ENCODE measurements around the gene LHPP. TPM values are rescaled to one million over a fixed set of nuclear protein-coding genes. Genes with fewer than 3 reads are reported as not detected.

The LHPP gene
- total RNA-seq, 1 donor from 2014 or later = 22.9 TPM

DNA sequence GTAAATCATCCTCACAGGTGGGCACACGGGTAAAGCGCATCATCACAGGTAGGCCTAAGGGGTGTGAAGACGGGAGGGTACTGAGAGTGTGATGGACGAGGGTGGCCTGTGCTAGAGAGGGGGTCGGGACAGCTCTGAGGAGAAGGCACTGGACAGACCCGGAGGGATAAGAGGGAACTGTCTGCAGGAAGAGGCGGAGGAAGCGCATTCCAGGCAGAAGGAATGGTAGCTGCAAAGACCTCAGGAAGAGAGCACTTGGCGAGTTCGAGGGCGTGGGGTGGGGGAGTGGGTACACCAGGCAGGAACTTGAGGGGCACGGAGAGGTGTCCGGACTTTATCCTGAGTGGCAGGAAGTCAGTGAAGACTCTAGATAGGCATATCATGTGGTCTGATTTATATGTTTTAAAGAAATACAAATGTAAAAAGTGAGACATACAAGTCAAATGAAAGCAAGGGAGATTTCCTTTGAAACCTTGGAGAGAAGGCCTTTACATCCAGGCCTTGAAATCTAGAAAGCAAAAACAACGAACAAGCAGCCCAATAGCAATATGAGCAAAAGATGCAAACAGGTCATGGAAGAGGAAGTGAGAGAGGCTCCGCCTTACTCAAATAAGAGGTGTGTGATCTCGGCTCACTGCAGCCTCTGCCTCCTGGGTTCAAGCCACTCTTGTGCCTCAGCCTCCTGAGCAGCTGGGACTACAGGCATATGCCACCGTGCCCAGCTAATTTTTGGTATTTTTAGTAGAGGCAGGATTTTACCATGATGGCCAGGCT lies 3.6 kb downstream of the LHPP start:
- DNase-seq = no peak
- TF ChIP-seq, protein P1, sequence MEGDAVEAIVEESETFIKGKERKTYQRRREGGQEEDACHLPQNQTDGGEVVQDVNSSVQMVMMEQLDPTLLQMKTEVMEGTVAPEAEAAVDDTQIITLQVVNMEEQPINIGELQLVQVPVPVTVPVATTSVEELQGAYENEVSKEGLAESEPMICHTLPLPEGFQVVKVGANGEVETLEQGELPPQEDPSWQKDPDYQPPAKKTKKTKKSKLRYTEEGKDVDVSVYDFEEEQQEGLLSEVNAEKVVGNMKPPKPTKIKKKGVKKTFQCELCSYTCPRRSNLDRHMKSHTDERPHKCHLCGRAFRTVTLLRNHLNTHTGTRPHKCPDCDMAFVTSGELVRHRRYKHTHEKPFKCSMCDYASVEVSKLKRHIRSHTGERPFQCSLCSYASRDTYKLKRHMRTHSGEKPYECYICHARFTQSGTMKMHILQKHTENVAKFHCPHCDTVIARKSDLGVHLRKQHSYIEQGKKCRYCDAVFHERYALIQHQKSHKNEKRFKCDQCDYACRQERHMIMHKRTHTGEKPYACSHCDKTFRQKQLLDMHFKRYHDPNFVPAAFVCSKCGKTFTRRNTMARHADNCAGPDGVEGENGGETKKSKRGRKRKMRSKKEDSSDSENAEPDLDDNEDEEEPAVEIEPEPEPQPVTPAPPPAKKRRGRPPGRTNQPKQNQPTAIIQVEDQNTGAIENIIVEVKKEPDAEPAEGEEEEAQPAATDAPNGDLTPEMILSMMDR (IDR thresholded peaks at IDR 0.05) = no peak
- Mint-ChIP-seq H3K4me3 (peak overlapping the region; percentile 53), H3K4me1 (peaks cover 37% of the 10 kb centered on the region), H3K27ac (peak overlapping the region; percentile 88), H3K9me3 (no peaks in the 10 kb centered on the region), H3K27me3 (no peaks in the 10 kb centered on the region), H3K36me3 (ENCODE audit: low read depth) (peaks cover 6% of the 10 kb centered on the region)
- peak; percentile 38 for ATAC-seq (ENCODE audit: low read depth)
- CTCF ChIA-PET = no interaction called here
- intact Hi-C loops (cut with micrococcal nuclease) = loop anchor here (1.0 to 10.0 kb wide), 2 partner anchors 280 to 1260 kb away; no protein-coding TSS in a partner anchor
- POLR2A ChIA-PET = no interaction called here

DNA sequence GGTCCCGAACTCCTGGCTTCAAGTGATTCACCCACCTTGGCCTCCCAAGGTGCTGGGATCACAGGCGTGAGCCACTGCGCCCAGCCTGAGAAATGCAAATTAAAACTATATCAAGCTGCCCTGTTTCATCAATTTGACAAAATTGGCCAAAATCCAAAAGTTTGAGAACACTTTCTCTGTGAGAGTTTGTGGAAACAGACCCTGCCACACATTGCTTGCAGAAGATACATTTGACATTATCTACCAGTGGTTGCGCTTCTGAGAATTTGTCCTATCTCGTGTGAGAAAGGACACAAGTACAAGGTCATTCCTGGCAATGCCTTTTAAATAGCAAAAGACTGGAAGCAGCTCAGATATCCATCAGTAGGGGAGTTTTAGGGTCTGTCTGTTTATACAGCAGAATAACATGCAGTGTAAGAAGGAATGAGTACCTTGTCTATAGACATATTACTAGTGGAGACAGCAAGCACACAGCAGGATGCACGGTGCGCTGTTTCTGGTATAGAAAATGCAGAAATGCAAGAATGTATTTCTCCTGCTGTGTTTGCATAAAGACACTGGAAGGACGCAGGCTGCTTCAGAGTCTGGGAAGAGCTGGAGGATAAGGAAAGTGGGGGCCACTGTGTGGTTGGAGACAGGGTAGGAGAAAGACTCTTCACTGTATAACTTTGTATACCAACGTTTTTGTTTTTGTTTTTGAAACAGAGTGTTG lies 4.3 kb downstream of the LHPP start:
- no peak for ATAC-seq (ENCODE audit: low read depth)
- H3K27me3 Mint-ChIP-seq = no peaks in the 10 kb centered on the region
- TF ChIP-seq, protein P1 (IDR thresholded peaks at IDR 0.05) = no peak
- H3K9me3 Mint-ChIP-seq = no peaks in the 10 kb centered on the region
- H3K4me3 Mint-ChIP-seq = peak overlapping the region; percentile 53
- ChIA-PET POLR2A (no interaction called here), CTCF (no interaction called here)
- peaks cover 8% of the 10 kb centered on the region for H3K36me3 Mint-ChIP-seq (ENCODE audit: low read depth)
- H3K4me1 Mint-ChIP-seq = peaks cover 37% of the 10 kb centered on the region
- intact Hi-C loops (cut with micrococcal nuclease) = loop anchor here (1.0 to 10.0 kb wide), 2 partner anchors 279 to 1259 kb away; no protein-coding TSS in a partner anchor
- no peak for DNase-seq
- peak overlapping the region; percentile 88 for H3K27ac Mint-ChIP-seq

DNA sequence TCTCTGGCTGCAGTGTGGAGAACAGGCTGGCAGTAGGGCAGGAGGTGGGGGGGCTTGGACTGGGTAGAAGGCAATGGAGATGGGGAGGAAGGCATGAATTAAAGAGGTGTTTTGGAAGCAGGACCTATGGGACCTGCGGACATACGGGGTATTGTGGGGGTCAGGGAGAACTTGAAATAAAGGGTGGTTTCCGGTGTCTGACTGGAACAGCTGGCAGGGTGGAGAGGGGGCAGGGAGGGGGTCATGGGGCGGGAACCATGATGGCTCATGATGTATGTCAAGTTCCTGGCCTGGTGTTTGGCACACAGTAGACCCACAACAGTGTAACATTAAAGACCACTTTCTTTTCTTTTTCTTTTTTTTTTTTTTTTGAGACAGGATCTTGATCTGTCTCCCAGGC lies 5.5 kb downstream of the LHPP start:
- Mint-ChIP-seq H3K4me3 (no peak overlapping the region), H3K9me3 (no peaks in the 10 kb centered on the region), H3K27me3 (no peaks in the 10 kb centered on the region), H3K27ac (no peak overlapping the region), H3K4me1 (peaks cover 33% of the 10 kb centered on the region), H3K36me3 (ENCODE audit: low read depth) (peaks cover 10% of the 10 kb centered on the region)
- intact Hi-C loops (cut with micrococcal nuclease) = loop anchor here (10.0 kb wide), 1 partner anchor 1258 kb away; no protein-coding TSS in a partner anchor
- no peak for DNase-seq
- TF ChIP-seq, protein P1 (IDR thresholded peaks at IDR 0.05) = no peak
- ChIA-PET CTCF (no interaction called here), POLR2A (no interaction called here)
- no peak for ATAC-seq (ENCODE audit: low read depth)

DNA sequence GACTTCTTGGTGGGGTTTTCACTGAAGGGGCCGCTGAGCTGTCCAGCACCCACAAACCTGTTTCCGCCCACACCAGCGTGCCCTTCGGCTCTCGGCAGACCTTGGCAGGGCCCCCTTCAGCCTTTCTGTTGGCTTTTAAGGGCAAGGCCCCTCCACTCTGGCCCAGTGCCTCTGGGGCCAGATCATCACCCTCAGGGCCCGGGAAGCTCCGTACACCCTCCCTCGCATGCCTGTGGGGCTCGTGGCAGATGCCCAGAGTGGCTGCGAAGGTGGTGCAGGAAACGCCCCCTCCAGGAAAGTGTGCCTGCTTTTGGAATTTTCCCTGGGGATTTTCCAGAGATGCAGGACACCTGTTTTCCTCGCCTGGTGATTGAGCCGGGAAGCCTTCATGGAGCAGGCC lies 7.0 kb downstream of the LHPP start:
- ChIA-PET POLR2A (no interaction called here), CTCF (interaction anchor here (0.7 kb wide), 1 partner anchor 277 kb away, joined by 4 read pairs; no protein-coding TSS in a partner anchor)
- intact Hi-C loops (cut with micrococcal nuclease) = loop anchor here (10.0 kb wide), 1 partner anchor 1256 kb away; no protein-coding TSS in a partner anchor
- no peak overlapping the region for H3K4me3 Mint-ChIP-seq
- no peaks in the 10 kb centered on the region for H3K9me3 Mint-ChIP-seq
- DNase-seq (no peak), ATAC-seq (ENCODE audit: low read depth) (no peak)
- peaks cover 29% of the 10 kb centered on the region for H3K4me1 Mint-ChIP-seq
- peaks cover 10% of the 10 kb centered on the region for H3K36me3 Mint-ChIP-seq (ENCODE audit: low read depth)
- no peak overlapping the region for H3K27ac Mint-ChIP-seq
- H3K27me3 Mint-ChIP-seq = no peaks in the 10 kb centered on the region
- TF ChIP-seq, protein P1 (IDR thresholded peaks at IDR 0.05) = no peak

DNA sequence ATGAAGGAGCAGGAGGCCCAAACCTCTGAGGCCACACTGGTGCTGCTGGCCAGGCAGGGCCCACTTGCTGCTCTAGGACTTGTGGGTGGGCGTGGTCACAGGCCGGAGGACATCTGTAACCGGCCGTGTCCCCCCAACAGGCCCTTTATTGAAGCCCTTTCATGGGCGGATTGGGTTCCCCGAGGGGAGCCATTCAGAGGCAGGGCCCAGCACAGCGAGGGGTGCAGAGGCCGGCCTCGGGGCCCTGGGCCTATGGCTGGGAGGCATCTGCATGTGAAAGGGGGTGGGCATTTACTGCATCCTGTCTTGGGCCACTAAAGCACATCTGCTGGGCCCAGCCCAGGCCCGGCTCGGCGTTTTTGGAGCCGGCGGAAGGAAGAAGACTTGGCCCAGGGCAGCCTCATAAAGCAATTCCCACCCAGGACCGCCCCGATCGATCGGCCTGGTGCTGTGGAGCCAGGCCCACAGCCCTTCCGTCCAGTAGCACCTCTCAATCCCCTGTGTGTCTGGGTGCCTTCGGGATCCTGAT lies 8.4 kb downstream of the LHPP start:
- ATAC-seq (ENCODE audit: low read depth) = no peak
- TF ChIP-seq, protein P1 (IDR thresholded peaks at IDR 0.05) = no peak
- no peaks in the 10 kb centered on the region for H3K27me3 Mint-ChIP-seq
- ChIA-PET POLR2A (no interaction called here), CTCF (no interaction called here)
- no peak overlapping the region for H3K27ac Mint-ChIP-seq
- intact Hi-C loops (cut with micrococcal nuclease) = loop anchor here (10.0 kb wide), 1 partner anchor 1255 kb away; no protein-coding TSS in a partner anchor
- no peaks in the 10 kb centered on the region for H3K9me3 Mint-ChIP-seq
- DNase-seq = no peak
- peaks cover 20% of the 10 kb centered on the region for H3K4me1 Mint-ChIP-seq
- H3K36me3 Mint-ChIP-seq (ENCODE audit: low read depth) = peaks cover 12% of the 10 kb centered on the region
- H3K4me3 Mint-ChIP-seq = no peak overlapping the region

All from activated B cell treated with CpG ODN at 0.5 μM for 24 hours (primary cell).